HG02623 (cell line): ENCODE results near the gene PKMYT1.

ENCODE experiments used
- ATAC-seq: cut with Tn5 transposase; IDR thresholded peaks from one replicate; pipeline ENCODE4 v1.9.1; 2021; ENCODE audit warnings: moderate library complexity; ENCODE audit not compliant: unreplicated experiment

PKMYT1 gene

DNA sequence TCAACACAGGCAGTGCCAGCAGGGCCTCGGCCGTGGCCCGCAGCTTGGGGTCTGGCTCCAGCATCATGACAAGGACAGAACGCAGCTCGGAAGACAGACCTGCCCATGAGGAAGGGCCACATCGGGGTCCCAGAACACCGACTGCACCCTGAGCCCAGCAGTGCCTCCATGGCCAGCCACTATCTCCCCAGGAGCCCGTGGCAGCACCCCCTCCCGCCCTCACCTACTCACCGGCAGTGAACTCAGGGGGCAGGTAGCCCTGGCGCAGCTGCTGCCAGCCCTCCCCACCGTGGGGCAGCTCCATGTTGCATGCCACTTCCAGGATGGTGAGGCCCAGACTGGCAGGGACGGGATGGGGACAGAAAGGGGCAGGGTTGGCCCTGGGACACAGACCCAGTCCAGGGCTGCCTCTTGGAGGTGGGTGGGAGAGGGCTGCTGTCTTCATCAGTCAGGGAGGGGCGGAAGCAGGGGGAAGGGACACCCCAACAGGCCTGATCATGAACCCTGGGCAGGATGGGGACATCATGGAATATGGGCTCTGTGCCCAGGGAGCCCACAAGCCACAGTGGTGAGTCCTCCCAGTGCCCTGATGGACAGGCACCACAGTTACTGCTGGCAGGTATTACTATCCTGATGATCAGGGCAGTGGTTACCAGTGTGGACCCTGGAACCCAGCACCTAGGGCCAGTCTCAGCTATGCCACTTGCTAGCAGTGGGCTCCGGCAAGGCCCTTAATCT is 5.8 kb downstream of the PKMYT1 start:
- no peak for ATAC-seq

GRCh38 chr16:2973605-2974318 is 6.5 kb downstream of the PKMYT1 start:
- no peak for ATAC-seq

DNA sequence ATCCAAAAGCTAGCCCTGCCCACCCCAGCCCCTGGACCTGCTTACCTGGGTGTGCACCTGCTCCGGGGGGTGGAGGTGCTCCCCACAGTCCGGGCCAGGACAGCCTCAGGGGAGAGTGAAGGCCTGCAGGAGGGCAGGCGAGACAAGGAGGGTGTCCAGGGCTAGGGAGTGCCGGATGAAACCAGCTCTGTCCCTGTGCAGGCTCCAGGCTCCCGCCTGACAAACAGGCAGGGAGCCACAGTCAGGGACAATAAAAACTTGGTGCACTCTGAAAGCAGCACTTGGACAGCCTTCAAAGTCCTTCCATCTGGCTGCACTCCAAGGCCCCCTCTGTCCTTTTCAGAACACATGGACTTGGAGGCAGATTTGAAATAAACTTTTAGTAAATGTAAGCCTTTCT is 7.2 kb downstream of the PKMYT1 start:
- no peak for ATAC-seq

- no peak for ATAC-seq
Observed at GRCh38 chr16:2971985-2972784, 8.1 kb downstream of the PKMYT1 start.

DNA sequence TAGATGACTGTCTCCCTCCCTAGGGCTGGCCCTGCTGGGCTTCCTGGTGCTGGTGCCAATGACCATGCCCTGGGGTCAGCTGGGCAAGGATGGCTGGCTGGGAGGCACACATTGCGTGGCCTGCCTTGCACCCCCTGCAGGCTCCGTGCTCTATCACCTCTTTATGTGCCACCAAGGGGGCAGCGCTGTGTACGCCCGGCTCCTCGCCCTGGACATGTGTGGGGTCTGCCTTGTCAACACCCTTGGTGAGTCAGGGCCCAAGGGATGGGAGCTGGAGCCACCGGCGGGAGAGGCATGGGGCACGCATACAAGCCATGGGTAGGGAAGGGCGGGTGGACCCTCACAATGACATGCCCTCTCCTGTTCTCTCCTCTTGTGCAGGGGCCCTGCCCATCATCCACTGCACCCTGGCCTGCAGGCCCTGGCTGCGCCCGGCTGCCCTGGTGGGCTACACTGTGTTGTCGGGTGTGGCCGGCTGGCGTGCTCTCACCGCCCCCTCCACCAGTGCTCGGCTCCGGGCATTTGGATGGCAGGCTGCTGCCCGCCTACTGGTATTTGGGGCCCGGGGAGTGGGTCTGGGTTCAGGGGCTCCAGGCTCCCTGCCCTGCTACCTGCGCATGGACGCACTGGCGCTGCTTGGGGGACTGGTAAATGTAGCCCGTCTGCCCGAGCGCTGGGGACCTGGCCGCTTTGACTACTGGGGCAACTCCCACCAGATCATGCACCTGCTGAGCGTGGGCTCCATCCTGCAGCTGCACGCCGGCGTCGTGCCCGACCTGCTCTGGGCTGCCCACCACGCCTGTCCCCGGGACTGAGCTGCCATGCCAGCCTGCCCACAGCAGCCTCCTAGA is 8.9 kb downstream of the PKMYT1 start:
- ATAC-seq = no peak

DNA sequence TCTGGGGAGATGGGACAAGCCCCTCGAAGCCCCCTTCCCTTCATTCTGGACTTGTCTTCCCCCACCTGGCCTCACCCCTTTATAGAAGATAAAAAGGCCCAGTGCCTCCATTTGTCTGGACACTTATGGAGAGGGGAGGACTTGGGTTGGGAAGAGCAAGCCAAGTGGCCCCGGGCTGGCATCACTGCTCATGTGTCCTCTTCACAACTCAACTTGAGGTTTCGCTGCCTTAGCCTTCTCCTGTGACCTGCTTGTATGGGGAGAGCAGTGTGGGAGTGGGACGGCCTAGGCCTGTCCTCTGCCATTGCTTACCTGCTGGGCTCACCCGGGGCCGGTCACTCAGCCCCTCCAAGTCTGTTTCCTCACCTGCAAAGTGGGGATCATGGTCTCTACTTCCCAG is 9.7 kb downstream of the PKMYT1 start:
- no peak for ATAC-seq

- no peak for ATAC-seq
Observed at GRCh38 chr16:2969545-2970521, 10.4 kb downstream of the PKMYT1 start.

GRCh38 chr16:2968738-2969544 is 11.3 kb downstream of the PKMYT1 start, which contains the start of gene PAQR4:
PAQR4 (plus strand) TSS chr16:2969348; CDS start chr16:2969675, 327 bp downstream.
- peak; percentile 79 for ATAC-seq

DNA sequence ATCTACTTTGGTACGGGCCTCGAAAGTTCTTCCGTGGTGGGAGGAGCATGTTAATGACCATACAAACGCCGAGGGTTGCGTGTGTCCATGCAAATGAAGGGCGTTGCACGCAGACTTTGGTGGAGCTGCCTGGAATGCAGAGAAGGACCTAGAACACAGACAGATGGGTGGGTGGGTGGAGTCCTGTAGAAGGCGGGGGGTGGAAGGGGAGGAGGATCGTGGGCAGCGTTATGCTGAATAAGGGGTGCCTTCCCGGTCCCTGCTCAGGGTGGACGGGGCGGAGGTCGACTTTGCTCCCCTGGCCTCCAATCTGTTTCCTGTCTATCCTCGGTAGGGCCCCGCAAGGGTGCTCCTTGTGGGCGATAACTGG is 11.9 kb downstream of the PKMYT1 start:
- no peak for ATAC-seq

- no peak for ATAC-seq
Observed at GRCh38 chr16:2967721-2968161, 12.5 kb downstream of the PKMYT1 start.

GRCh38 chr16:2967211-2967631 is 13.0 kb downstream of the PKMYT1 start:
- ATAC-seq = no peak

DNA sequence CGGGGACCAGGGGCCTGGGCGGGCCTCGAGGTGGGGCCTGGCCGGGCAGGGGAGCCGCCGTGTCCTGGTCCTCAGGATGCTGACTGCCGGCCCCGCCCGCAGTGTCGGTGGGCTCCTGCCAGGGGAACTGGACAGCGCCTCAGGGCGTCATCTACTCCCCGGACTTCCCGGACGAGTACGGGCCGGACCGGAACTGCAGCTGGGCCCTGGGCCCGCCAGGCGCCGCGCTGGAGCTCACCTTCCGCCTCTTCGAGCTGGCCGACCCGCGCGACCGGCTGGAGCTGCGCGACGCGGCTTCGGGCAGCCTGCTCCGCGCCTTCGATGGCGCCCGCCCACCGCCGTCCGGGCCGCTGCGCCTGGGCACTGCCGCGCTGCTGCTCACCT is 13.4 kb downstream of the PKMYT1 start:
- ATAC-seq = no peak

- ATAC-seq = no peak
Observed at GRCh38 chr16:2966043-2966807, 14.0 kb downstream of the PKMYT1 start.

DNA sequence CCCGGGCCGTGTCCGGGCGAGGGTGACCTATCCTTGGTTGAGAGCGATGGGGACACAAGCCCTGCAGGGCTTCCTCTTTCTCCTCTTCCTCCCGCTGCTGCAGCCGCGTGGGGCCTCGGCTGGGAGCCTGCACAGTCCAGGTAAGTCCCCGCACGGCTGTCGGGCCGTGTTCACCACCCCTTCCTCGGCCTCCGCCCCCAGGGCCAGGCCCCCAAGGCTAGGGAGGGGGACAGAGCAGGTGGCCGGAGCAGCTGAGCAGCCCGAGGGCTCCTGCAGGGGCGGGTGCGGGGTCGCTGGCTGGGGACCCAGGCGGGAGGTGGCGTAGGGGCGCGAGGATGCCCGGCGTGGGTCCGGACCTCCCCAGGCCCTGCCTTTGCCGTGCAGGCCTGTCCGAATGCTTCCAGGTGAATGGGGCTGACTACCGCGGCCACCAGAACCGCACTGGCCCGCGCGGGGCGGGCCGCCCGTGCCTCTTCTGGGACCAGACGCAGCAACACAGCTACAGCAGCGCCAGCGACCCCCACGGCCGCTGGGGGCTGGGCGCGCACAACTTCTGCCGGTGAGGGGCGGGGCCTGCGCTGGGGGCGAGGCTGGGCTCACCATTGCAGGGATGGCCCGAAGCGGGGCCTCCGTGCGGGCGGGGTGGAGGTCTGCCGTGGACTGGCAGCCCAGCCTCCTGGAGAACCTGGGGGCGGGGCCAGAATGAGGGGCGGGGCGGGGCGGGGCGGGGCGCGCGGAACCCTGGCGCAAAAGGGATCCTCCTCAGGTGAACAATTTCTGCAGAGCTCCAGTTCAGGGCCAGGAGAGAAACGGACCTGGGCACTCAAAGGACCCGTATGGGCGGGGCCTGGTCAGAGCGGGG is 15.5 kb downstream of the PKMYT1 start:
- ATAC-seq = no peak

GRCh38 chr16:2963723-2964474 is 16.3 kb downstream of the PKMYT1 start, which contains the start of gene KREMEN2:
KREMEN2 (plus strand) TSS chr16:2964275; CDS start chr16:2964521, 246 bp downstream.
- ATAC-seq = no peak

- no peak for ATAC-seq
Observed at GRCh38 chr16:2963074-2963722, 17.0 kb downstream of the PKMYT1 start.
